ENCODE data around the gene HOXD8. TPM values are rescaled to one million over a fixed set of nuclear protein-coding genes. Genes with fewer than 3 reads are reported as not detected.

The HOXD8 gene
- total RNA-seq, 1 experiment from 2014 or later = 19.7 TPM

DNA sequence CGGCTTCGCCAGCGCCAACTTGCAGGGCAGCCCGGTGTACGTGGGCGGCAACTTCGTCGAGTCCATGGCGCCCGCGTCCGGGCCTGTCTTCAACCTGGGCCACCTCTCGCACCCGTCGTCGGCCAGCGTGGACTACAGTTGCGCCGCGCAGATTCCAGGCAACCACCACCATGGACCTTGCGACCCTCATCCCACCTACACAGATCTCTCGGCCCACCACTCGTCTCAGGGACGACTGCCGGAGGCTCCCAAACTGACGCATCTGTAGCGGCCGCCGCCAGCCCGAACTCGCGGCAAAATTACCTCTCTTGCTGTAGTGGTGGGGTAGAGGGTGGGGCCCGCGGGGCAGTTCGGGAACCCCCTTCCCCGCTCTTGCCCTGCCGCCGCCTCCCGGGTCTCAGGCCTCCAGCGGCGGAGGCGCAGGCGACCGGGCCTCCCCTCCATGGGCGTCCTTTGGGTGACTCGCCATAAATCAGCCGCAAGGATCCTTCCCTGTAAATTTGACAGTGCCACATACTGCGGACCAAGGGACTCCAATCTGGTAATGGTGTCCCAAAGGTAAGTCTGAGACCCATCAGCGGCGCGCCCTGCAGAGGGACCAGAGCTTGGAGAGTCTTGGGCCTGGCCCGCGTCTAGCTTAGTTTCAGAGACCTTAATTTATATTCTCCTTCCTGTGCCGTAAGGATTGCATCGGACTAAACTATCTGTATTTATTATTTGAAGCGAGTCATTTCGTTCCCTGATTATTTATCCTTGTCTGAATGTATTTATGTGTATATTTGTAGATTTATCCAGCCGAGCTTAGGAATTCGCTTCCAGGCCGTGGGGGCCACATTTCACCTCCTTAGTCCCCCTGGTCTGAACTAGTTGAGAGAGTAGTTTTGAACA, 42.7 kb downstream of the HOXD8 start:
- no peak for DNase-seq (ENCODE audit: low read depth, low spot score)
- in situ Hi-C loops (cut with HindIII; ENCODE audit: low pct_unique_long_range_greater_than_20kb, low sequenced_read_pairs) = no loop called here

DNA sequence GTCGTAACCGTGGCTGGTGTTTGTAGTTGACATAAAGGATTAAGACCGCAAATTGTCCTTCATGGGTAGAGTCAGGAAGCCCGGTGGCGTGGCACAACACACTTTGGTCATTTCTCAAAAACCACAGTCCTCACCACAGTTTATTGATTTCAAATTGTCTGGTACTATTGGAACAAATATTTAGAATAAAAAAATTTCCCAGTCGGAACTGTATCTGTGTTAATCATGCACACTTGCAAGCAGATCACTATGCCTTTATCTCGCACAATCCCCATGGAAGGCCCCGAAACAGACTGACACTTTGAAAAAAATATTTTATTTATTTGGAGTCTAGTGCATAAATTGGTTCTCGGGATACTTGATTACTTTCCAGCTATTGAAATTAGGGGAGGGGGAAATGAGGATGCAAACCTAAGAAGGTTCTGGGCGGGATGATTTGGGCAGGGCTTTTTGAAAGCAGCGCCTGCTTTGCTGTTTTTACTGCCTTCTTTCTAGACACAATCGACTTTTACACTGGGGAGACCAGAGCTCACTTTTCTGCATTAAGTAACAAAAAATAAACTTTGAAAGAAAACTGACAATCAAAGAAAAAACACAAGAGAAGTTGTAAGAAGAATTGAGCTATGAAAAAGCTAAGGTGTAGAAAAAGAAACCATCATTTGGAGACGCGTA, 43.5 kb downstream of the HOXD8 start:
- DNase-seq (ENCODE audit: low read depth, low spot score) = no peak
- in situ Hi-C loops (cut with HindIII; ENCODE audit: low pct_unique_long_range_greater_than_20kb, low sequenced_read_pairs) = no loop called here

DNA sequence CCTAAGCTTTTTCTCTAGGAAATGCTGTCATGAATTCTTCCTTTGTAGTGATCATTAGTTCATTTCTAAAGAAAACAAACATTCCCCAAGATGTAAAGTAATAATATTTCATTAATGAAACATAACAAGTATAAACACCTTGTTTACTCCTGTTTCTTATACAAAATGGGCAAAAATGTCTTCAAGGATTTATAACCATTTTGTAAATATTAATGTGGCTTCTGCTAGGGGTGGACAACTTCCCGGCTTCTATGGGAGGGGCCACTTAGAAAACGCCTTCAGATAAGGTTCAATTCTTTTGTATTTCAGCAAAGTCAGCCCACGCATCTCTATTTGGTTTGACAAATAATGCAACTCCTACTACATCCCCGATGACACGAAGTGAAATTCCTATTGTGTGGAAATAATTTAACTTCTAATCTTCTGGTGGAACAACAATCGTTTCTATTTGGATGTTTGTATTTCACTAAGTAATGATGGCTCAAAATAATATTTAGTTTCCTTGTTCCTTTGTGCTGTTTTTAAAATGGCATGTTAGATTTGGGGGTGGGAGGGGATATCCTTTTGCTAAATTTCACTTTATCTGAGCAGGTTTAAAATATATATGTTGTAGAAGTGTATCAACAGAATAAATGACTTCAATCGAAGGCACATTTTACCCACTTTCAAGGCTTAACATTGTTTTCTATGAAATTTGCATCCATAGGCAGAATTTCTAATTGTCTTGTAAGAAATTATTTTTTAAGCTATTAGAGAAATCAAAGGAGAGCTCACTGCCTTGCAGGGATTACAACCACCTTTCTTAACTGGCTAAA, 44.3 kb downstream of the HOXD8 start:
- no peak for DNase-seq (ENCODE audit: low read depth, low spot score)
- in situ Hi-C loops (cut with HindIII; ENCODE audit: low pct_unique_long_range_greater_than_20kb, low sequenced_read_pairs) = no loop called here

DNA sequence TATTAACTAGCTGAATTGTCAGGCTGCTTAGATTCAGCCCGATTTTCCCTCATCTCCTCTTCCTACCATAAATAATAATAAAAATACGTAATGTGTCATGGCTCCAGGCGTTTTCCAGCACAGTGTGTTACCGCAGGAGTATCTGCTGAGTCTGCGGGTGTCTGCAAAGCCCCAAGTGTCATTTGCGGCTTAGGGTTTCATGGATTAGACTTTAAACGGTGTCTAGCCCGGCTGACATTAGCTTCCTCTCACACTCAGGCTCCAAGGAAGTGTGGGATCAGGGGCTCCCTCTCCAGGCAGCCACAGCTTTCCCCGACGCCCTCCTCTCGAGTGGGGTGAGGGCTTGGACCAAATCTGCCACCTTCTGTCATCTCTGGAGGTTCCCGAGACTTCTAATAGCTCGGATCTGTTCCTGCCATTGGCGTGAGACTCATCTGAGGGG, 44.9 kb downstream of the HOXD8 start:
- DNase-seq (ENCODE audit: low read depth, low spot score) = no peak
- in situ Hi-C loops (cut with HindIII; ENCODE audit: low pct_unique_long_range_greater_than_20kb, low sequenced_read_pairs) = no loop called here

DNA sequence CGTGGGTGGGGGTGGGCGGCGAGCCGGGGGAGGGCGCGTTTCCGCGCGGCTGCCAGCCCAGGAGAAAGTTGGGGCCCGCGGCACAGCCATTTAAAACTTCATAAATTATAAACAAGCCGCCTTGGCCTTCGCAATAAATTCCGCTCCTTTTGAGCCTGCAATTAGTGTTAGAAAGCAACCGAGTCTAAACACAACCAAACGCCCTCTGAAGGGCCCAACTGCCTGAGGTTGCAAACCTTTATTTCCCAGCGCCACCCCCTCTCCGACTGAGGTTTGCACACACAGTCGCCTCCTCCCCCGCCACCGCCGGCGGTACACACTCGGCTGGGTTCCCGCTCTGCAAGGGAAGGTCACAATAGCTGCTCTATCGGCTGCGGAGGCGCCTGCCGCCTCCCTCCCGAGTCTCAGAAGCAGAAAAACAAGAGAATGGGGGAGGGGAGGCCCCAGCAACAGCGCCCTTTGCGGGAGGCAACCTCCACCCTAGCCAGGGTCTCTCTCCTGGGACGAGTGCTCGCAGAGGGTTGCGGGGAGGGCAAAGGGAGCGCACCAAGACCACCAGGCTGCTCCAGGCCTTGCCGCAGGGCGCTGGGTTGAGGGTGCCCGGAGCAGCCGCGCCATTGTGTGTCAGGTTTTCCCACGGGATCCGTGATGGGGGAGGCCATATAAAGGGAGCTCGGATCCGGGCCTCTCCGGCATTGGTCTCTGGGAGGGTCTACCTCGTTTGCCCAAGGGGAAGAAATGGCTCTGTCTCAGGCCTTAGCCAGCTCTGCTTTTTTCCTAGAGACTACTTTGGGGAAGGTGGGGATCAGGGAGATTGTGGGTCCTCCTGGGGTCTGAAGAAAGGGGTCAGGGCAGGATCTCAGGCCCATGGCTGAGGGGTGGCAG, 45.6 kb downstream of the HOXD8 start:
- DNase-seq (ENCODE audit: low read depth, low spot score) = no peak
- in situ Hi-C loops (cut with HindIII; ENCODE audit: low pct_unique_long_range_greater_than_20kb, low sequenced_read_pairs) = no loop called here

DNA sequence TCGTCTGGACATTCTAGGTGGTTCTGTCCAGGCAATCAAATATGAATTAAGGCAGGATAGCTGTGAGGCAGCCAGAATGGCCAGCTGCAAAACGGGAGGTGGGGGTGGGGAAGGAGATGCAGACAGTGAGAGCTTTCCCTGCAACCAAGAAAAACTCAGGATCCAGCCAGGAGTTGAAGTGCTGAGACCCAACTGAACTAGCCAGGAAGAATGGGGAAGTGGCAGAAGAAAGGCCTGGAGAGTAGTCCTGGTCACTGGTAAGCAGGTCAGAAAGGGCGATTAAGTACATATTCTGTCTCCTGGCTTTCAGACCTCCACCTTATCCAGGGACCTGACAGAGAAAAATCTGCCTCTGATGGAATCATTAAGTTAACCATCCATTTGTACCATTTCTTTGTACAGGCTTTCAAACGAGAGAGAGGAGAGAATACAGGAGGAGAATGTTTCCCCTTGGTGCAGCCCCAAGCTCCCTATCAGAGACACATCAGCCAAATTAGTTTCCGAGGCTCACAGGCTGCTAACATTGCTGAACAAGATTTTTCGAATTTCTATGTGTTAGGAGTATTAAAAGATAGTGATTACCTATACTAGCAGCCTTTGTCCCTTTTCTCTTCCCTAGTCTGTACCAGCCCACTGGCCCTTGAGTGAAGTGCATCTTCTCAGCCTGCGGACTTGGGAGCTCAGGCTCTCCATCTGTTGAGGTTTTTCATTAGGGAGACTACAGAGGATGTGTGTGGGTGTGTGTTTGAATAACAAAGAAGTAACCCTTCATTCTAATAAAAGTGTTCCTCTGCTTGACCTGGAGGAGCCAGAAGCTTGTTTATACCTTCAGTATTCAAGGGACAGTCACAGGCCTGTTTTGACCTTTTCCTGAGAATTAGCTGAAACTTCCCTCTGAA, 46.5 kb downstream of the HOXD8 start:
- in situ Hi-C loops (cut with HindIII; ENCODE audit: low pct_unique_long_range_greater_than_20kb, low sequenced_read_pairs) = no loop called here
- no peak for DNase-seq (ENCODE audit: low read depth, low spot score)

DNA sequence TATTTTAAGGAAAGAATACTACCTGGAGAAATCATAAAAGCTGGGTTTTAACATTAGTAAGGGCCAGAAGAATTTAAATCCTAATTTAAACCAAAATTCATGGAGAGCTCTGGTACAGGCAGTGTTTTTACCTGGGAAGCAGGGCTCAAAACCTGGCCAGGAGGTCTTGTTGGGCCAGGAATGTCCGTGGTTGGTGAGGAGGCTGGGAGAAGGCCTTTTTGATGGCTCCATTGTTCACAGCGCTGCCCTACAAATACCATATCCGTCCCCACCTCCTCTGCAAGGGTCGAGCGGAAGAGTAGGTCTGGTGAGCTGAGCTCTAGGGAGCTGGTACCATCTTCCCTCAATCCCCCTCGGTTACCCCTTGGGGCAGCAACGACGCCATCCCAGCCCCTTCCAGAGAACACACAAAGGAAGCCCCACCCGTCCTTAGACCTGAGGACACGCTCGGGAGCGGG, 48.1 kb downstream of the HOXD8 start:
- in situ Hi-C loops (cut with HindIII; ENCODE audit: low pct_unique_long_range_greater_than_20kb, low sequenced_read_pairs) = no loop called here
- DNase-seq (ENCODE audit: low read depth, low spot score) = no peak

DNA sequence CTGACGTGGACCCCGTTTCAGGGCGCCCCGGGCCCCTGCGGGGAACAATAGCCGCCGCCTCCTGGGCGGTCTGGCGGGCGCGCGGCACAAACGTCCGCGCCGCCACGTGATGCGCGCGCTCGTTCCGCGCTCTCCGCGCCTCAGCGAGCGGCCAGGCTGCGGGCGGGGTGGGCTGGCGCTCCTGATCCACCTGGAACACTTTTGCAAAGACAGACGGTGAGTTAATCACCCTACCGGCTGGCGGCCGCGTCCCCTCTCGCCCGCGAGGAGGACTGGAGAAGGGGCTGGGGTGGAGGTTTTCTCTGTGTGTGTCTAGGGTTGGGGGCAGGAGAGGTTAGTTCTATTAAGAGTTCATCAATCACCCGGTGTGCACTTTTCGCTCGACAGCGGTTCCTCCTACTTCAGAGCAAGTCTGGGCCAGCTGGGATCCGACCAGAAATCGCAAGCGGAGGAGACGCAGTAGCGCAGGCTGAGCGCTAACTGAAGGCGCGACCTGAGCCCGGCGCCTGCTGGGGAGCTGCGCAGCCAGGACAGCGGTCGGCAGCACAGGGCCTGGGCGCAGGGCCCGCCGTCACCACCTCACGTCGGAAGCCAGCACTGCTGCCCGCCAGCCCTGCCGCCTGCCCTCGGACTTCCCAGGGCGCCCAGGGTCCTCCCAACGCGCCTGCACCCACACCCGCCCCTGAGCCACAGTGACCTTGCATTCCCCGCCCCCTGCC, 48.7 kb downstream of the HOXD8 start:
- no peak for DNase-seq (ENCODE audit: low read depth, low spot score)
- in situ Hi-C loops (cut with HindIII; ENCODE audit: low pct_unique_long_range_greater_than_20kb, low sequenced_read_pairs) = no loop called here

DNA sequence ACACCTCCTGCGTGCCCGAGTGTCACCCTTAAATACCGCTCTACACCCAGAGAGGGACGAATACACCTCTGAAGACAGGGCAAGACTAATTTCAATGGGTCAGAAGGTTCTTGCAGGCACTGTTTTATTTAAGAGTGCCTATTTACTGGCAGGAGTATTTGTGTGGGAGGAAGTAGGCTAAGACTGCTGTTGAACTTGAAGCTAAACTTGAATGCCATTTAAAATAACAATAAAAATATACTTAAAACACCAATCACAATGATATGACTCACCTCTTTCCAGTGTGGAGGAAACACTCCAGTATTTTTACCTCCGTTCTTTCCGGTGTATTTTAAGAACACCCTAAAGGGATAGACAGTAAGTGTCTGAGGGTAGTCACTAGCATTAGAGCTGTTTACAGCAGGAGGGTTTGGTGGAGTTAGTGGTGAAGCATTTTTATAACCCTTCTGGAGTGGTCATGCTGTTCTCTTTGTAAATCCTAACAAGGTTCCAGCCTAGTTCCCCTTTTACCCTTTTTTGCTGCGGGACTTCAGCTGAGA, 49.3 kb downstream of the HOXD8 start:
- no peak for DNase-seq (ENCODE audit: low read depth, low spot score)
- in situ Hi-C loops (cut with HindIII; ENCODE audit: low pct_unique_long_range_greater_than_20kb, low sequenced_read_pairs) = no loop called here

DNA sequence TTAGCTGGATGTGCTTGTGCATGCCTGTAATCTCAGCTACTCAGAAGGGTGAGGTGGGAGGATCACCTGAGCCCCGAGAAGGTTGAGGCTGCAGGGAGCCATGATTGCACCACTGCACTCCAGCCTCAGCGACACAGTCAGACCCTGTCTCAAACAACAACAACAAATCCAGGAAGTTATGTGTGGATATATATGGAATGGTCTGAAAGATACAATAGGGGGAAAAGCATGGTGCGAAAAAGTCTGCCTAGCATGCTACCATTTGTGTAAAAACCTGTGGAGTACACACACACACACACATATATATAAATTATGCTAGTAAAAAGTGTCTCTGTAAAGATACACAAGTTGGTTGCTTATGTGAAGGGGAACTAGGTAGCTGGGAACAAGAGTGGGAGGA, 52.0 kb downstream of the HOXD8 start:
- DNase-seq (ENCODE audit: low read depth, low spot score) = no peak
- in situ Hi-C loops (cut with HindIII; ENCODE audit: low pct_unique_long_range_greater_than_20kb, low sequenced_read_pairs) = no loop called here

Small RNAs within 50 kb of the gene (small RNA-seq; reads per million reads assigned to genes)
- 34.7 to 6,533 reads per million in 2 experiments for gene MIR10B

Other genes with a start within 250 kb of the HOXD8 start
- 54.0 and 59.8 TPM in 2 replicates for gene LNPK, start 127.4 kb upstream of the HOXD8 start, total RNA-seq (2014; rRNA removed; shearing (Covaris generic))
- gene EVX2, start 45.7 kb upstream of the HOXD8 start, total RNA-seq (2014; rRNA removed; shearing (Covaris generic)) = not detected in 2 replicates
- gene HOXD13, start 37.0 kb upstream of the HOXD8 start, total RNA-seq (2014; rRNA removed; shearing (Covaris generic)) = 10.3 and 11.8 TPM in 2 replicates
- 0.42 TPM in 1 of 2 replicates, not detected in the other for gene HOXD12, start 29.9 kb upstream of the HOXD8 start, total RNA-seq (2014; rRNA removed; shearing (Covaris generic))
- gene HOXD11, start 22.4 kb upstream of the HOXD8 start, total RNA-seq (2014; rRNA removed; shearing (Covaris generic)) = 0.37 and 0.53 TPM in 2 replicates
- 1.3 TPM in 1 of 2 replicates, not detected in the other for gene HOXD10, start 12.9 kb upstream of the HOXD8 start, total RNA-seq (2014; rRNA removed; shearing (Covaris generic))
- gene HOXD9, start 7.0 kb upstream of the HOXD8 start, total RNA-seq (2014; rRNA removed; shearing (Covaris generic)) = 0.18 and 0.59 TPM in 2 replicates
- gene HOXD4, start 21.8 kb downstream of the HOXD8 start, total RNA-seq (2014; rRNA removed; shearing (Covaris generic)) = 3.6 and 4.2 TPM in 2 replicates
- gene HOXD3, start 27.6 kb downstream of the HOXD8 start, total RNA-seq (2014; rRNA removed; shearing (Covaris generic)) = 4.9 and 5.5 TPM in 2 replicates
- gene HOXD1, start 59.0 kb downstream of the HOXD8 start, total RNA-seq (2014; rRNA removed; shearing (Covaris generic)) = 9.8 and 10.3 TPM in 2 replicates
- 85.3 and 86.0 TPM in 2 replicates for gene MTX2, start 139.7 kb downstream of the HOXD8 start, total RNA-seq (2014; rRNA removed; shearing (Covaris generic))

Measured in SK-MEL-5 (cell line).